SJSA1 (cell line): ENCODE measurements around the gene LRRC57. TPM values are rescaled to one million over a fixed set of nuclear protein-coding genes. Genes with fewer than 3 reads are reported as not detected.

Experiments used
- DNase-seq, 2 experiments: peaks; one replicate each; pipeline ENCODE4 v3.0.0-alpha.2; 2015 to 2020; ENCODE audit warnings: low spot score in 2 of 2, low read depth in 1 of 2
- H3K27ac ChIP-seq: fragments of 250-450 bp; sonication (Bioruptor Pico); 2 replicates; pipeline ENCODE4 v1.5.1; 2020; ENCODE audit warnings: mild to moderate bottlenecking, moderate library complexity
- H3K27me3 ChIP-seq: fragments of 250-450 bp; sonication (Bioruptor Pico); replicated peaks from 2 replicates; pipeline ENCODE4 v1.5.1; 2020; ENCODE audit warnings: mild to moderate bottlenecking, moderate library complexity
- H3K36me3 ChIP-seq: fragments of 250-450 bp; sonication (Bioruptor Pico); 2 replicates; pipeline ENCODE4 v1.5.1; 2020; ENCODE audit warnings: mild to moderate bottlenecking
- H3K4me1 ChIP-seq: fragments of 250-450 bp; sonication (Bioruptor Pico); replicated peaks from 2 replicates; pipeline ENCODE4 v1.6.1; 2021; ENCODE audit warnings: mild to moderate bottlenecking
- H3K4me3 ChIP-seq: fragments of 250-450 bp; sonication (Bioruptor Pico); 2 replicates; pipeline ENCODE4 v1.5.1; 2020; ENCODE audit warnings: mild to moderate bottlenecking
- H3K9me3 ChIP-seq: fragments of 250-450 bp; sonication (Bioruptor Pico); replicated peaks from 2 replicates; pipeline ENCODE4 v1.5.1; 2020; ENCODE audit warnings: mild to moderate bottlenecking
- total RNA-seq: library from RNA; depleted of rRNA; stranded (reverse); fragments of >200 nt; shearing (Covaris generic); gene quantifications from 2 replicates; pipeline ENCODE4 v1.2.3, GENCODE V29; 2014

LRRC57 gene
- total RNA-seq, 1 experiment from 2014 or later = 24.4 TPM

GRCh38 chr15:42528970-42529369 is 19.6 kb downstream of the LRRC57 start:
- no peak for DNase-seq
- Histone ChIP-seq H3K4me3 (no peak overlapping the region), H3K4me1 (no peaks in the 10 kb centered on the region; the same call in 1 of the 2 replicates), H3K27ac (no peak overlapping the region), H3K9me3 (no peaks in the 10 kb centered on the region), H3K27me3 (no peaks in the 10 kb centered on the region), H3K36me3 (peaks cover 71% of the 10 kb centered on the region)

DNA sequence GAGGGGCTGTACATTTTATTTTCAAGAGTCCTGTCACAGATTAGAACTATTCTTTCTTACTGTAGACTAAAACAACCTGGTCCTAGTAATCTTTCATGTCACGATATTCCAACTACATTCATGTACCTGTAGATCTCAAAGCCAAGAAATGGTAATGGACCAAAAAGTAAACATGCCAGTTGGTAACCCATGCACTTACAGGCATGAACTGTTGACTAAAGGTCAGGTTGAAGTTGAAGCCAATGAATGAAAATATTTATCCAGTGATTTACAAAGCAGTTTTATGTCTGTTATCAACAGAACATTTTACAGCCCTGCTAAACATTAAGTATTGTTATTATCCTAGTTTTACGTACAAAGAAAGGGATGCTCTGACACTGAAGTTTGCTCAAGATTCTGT is 25.3 kb downstream of the LRRC57 start:
- Histone ChIP-seq H3K4me3 (no peak overlapping the region), H3K9me3 (no peaks in the 10 kb centered on the region), H3K27me3 (no peaks in the 10 kb centered on the region), H3K4me1 (no peaks in the 10 kb centered on the region), H3K27ac (no peak overlapping the region), H3K36me3 (peaks cover 41% of the 10 kb centered on the region)
- no peak for DNase-seq

DNA sequence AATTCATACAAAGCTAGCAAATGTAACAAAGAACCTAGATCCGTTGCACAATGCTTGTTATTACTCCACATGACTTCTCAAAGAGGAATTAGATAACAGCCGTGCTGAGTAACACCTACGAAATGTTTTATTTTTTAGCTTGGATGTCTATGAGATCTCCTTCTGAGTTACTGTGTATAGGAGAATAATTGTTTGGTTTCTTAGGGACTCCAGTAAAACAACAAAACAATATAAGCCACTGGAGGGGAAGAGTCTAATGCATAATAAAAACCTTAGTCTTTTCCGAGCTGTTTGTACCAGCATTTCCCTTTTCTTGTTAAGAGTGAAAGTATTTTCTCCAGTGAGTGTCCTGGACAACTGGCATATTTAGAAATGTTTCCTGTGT is 37.6 kb downstream of the LRRC57 start:
- Histone ChIP-seq H3K4me1 (peaks cover 8% of the 10 kb centered on the region), H3K36me3 (peaks cover 27% of the 10 kb centered on the region), H3K4me3 (no peak overlapping the region), H3K9me3 (no peaks in the 10 kb centered on the region), H3K27me3 (no peaks in the 10 kb centered on the region), H3K27ac (peak overlapping the region; percentile 63)
- peak in 1 of 2 experiments; percentile 63 for DNase-seq

DNA sequence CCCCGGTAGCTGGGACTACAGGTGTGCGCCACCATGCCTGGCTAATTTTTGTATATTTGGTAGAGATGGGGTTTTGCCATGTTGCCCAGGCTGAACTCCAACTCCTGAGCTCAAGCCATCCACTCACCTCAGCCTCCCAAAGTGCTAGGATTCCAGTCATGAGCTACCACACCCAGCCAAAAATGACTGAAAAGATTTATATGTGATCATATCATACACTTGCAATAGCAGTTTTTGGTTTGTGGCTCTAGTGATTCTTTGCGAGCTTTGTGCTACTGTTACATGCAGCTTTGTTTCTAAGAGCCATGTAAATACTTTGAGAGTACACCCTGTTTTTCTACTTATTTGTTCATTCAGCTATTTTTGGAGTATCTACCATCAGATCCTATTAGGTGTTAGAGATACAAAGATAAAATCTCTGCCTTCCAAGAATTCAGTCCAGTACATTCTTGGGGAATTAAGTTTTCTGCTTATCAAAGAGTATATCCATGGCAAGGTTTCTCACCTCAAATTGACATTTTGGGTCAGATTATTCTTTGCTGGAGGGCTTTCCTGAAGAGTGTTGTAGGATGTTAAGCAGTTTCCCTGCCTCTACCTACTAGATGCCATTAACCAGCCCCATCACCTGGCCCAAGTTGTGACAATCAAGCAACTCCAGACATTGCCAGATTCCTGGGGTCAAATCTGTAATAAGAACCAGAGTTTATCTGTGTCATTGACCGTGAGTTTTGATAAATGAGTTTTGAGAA is 38.2 kb downstream of the LRRC57 start:
- Histone ChIP-seq H3K36me3 (peaks cover 21% of the 10 kb centered on the region), H3K27me3 (no peaks in the 10 kb centered on the region), H3K4me3 (no peak overlapping the region), H3K4me1 (peaks cover 8% of the 10 kb centered on the region), H3K27ac (peak overlapping the region; percentile 63), H3K9me3 (no peaks in the 10 kb centered on the region)
- DNase-seq = no peak

GRCh38 chr15:42508263-42508690 is 40.3 kb downstream of the LRRC57 start:
- no peaks in the 10 kb centered on the region for H3K27me3 ChIP-seq
- no peaks in the 10 kb centered on the region for H3K9me3 ChIP-seq
- no peak for DNase-seq
- peaks cover 18% of the 10 kb centered on the region for H3K4me1 ChIP-seq
- no peak overlapping the region for H3K4me3 ChIP-seq
- H3K36me3 ChIP-seq = peaks cover 23% of the 10 kb centered on the region; the same call in 1 of the 2 replicates
- H3K27ac ChIP-seq = no peak overlapping the region

DNA sequence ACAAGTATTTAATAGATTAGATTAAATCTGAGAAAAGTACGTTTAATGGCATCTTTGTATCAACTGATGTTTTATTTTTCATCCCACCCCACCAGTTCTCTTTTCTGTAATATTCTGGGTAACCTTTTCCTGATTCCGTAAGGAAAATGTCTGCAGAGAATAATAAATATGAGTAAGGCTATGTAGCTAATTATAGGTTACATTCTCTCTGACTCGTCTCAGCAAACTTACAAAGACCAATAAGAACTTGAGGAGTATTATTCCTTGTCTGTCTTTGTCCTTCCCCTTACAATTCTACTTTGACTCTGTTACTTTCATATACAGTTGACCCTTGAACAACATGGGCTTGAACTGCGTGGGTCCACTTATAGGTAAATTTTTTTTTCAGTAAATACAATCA is 41.1 kb downstream of the LRRC57 start:
- DNase-seq = no peak
- no peaks in the 10 kb centered on the region; the same call in 1 of the 2 replicates for H3K9me3 ChIP-seq
- peaks cover 20% of the 10 kb centered on the region for H3K36me3 ChIP-seq
- H3K27ac ChIP-seq = no peak overlapping the region
- H3K27me3 ChIP-seq = no peaks in the 10 kb centered on the region
- peaks cover 18% of the 10 kb centered on the region for H3K4me1 ChIP-seq
- no peak overlapping the region for H3K4me3 ChIP-seq

- no peak overlapping the region for H3K4me3 ChIP-seq
- DNase-seq = no peak
- H3K4me1 ChIP-seq = peaks cover 25% of the 10 kb centered on the region
- no peak overlapping the region for H3K27ac ChIP-seq
- no peaks in the 10 kb centered on the region for H3K27me3 ChIP-seq
- no peaks in the 10 kb centered on the region; the same call in 1 of the 2 replicates for H3K9me3 ChIP-seq
- H3K36me3 ChIP-seq = peaks cover 16% of the 10 kb centered on the region
Measured at GRCh38 chr15:42504631-42505030, 44.0 kb downstream of the LRRC57 start.

DNA sequence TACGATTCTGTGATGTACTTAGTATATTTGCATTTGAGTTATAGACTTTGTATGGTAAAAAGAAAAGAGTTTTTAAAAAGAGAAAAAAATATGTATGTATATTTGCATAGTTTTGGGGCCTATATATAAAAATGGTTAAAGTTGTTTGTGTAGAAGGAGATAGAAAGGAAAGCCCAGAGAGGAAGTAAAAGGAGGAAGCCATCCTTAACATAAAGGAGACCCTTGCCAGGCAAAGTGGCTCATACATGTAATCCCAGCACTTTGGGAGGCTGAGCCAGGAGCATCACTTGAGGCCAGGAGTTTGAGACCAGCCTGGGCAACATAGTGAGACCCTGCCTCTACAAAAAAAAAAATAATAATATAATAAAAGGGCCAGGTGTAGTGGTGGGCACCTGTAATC is 44.8 kb downstream of the LRRC57 start:
- no peaks in the 10 kb centered on the region for H3K27me3 ChIP-seq
- no peak overlapping the region for H3K27ac ChIP-seq
- peaks cover 33% of the 10 kb centered on the region for H3K4me1 ChIP-seq
- no peak for DNase-seq
- peaks cover 16% of the 10 kb centered on the region for H3K36me3 ChIP-seq
- H3K4me3 ChIP-seq = no peak overlapping the region
- no peaks in the 10 kb centered on the region; the same call in 1 of the 2 replicates for H3K9me3 ChIP-seq

- Histone ChIP-seq H3K27ac (no peak overlapping the region), H3K9me3 (no peaks in the 10 kb centered on the region; the same call in 1 of the 2 replicates), H3K27me3 (no peaks in the 10 kb centered on the region), H3K36me3 (peaks cover 16% of the 10 kb centered on the region), H3K4me1 (peaks cover 39% of the 10 kb centered on the region), H3K4me3 (no peak overlapping the region)
- no peak for DNase-seq
Measured at GRCh38 chr15:42502477-42502876, 46.1 kb downstream of the LRRC57 start.

- Histone ChIP-seq H3K4me1 (peaks cover 46% of the 10 kb centered on the region), H3K27me3 (no peaks in the 10 kb centered on the region), H3K4me3 (no peak overlapping the region), H3K27ac (peak overlapping the region; percentile 42), H3K36me3 (peaks cover 21% of the 10 kb centered on the region), H3K9me3 (no peaks in the 10 kb centered on the region; the same call in 1 of the 2 replicates)
- DNase-seq = peak; percentile 52 to 59
Measured at GRCh38 chr15:42499858-42500609, 48.6 kb downstream of the LRRC57 start.

DNA sequence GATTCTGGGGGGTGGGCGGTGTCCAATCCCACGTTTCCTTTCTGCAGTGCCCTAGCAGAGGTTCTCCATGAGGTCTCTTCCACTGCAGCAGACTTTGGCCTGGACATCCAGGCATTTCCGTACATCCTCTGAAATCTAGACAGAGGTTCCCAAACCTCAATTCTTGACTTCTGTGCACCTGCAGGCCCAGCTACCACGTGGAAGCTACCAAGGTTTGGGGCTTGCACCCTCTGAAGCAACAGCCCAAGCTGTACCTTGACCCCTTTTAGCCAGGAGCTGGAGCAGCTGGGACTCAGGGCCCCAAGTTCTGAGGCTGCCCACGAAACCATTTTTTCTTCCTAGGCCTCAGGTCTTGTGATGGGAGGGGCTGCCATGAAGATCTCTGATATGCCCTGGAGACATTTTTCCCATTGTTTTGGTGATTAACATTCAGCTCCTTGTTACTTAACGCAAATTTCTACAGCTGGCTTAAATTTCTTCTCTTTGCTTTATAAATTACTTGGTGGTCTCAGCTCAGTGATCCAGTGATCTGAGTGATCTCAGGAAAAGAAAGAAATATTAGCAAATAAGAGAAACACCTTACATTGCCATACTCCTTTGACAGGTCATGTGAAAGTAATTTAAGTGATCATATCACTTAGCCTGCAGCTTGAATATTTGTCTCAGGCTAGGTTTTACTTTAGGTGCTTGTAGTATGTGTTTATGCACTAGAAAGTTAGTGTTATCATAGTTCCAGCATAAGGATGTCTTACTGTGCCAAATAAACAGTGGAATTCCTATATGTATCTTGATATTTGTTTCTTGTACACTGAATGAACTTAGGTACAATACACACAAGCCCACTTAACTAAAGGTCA is 50.2 kb downstream of the LRRC57 start:
- no peak for DNase-seq
- Histone ChIP-seq H3K36me3 (peaks cover 11% of the 10 kb centered on the region), H3K9me3 (no peaks in the 10 kb centered on the region; the same call in 1 of the 2 replicates), H3K4me1 (peaks cover 54% of the 10 kb centered on the region), H3K27ac (peak overlapping the region; percentile 42), H3K27me3 (no peaks in the 10 kb centered on the region), H3K4me3 (no peak overlapping the region)

DNA sequence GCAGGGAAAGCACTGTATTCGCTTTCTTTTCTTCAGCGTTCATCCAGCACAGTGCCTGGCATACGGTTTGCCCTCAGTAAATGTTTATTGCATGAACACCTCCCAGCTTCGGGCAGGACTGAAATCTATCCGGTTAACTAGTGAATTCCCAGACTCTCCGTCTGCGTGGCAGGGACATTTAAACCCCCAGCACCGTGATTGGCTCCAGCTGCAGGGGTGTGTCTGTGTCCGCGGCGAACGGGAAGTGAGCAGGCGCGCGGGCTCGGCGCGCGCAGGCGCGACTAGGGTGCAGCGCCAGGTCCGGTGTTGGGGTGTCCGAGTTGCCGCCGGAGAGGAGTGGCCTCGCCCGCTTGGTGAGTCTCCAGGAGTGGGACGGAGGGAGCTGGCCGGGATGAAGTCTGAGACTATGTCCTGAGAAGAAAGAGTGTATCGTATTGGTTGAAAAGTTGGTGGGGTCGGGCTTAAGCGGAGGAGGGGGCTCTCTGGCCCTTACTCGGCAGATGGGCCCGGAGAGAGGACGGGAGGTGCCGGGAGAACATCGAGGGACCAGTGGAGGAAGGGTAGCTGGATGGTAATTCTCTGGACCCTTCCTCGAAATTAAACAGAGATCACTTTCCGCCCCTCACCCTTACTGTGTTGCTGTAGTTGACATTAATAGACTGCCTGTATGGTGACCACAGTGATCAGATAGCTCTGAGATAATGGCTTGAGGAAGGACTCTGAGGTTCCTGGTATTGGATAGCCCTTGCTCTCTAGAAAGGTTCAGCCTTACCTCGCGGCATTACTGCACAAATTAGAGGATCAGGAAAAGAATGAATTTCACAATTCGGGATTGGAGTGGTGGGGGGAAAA is 53.0 kb downstream of the LRRC57 start, which contains the start of gene SNAP23:
TSS of gene SNAP23 (plus strand) at position 274 of the 852 bp plus-strand sequence. CDS start 16,213 bp downstream, outside the sequence.
- peaks cover 9% of the 10 kb centered on the region for H3K36me3 ChIP-seq
- peak within 1 kb of the TSS; percentile 62 for H3K4me3 ChIP-seq
- H3K27me3 ChIP-seq = no peaks in the 10 kb centered on the region
- DNase-seq = peak; percentile 87 to 95
- no peaks in the 10 kb centered on the region for H3K9me3 ChIP-seq
- peaks cover 59% of the 10 kb centered on the region for H3K4me1 ChIP-seq
- H3K27ac ChIP-seq = peak within 1 kb of the TSS; percentile 82
